Upper lobe of right lung (tissue), 1 donor: ENCODE results near the gene FMC1. TPM values are rescaled to one million over a fixed set of nuclear protein-coding genes. Genes with fewer than 3 reads are reported as not detected.

Experiments
- ATAC-seq: fragments of 200-7000 bp; cut with Tn5 transposase; one replicate; pipeline ENCODE4 v1.9.1; 2020; ENCODE audit warnings: mild to moderate bottlenecking, moderate library complexity
- DNase-seq: peaks from one replicate; pipeline ENCODE4 v3.0.0-alpha.2; 2020
- H3K27ac ChIP-seq: fragments of 200-600 bp; one replicate; pipeline ENCODE4 v1.8.0; 2022
- H3K27me3 ChIP-seq: fragments of 200-600 bp; one replicate; pipeline ENCODE4 v1.8.0; 2022; ENCODE audit warnings: mild to moderate bottlenecking
- H3K36me3 ChIP-seq: fragments of 200-600 bp; one replicate; pipeline ENCODE4 v1.8.0; 2022
- H3K4me1 ChIP-seq: fragments of 200-600 bp; one replicate; pipeline ENCODE4 v1.8.0; 2022
- H3K4me3 ChIP-seq: fragments of 200-600 bp; one replicate; pipeline ENCODE4 v1.8.0; 2022; ENCODE audit warnings: mild to moderate bottlenecking
- H3K9me3 ChIP-seq: fragments of 200-600 bp; one replicate; pipeline ENCODE4 v1.8.0; 2022
- intact Hi-C: fragments of 100-400 bp; cut with DNase I; formaldehyde crosslinking; loops from one replicate; pipeline ENCODE4 v1.11.0; 2022
- total RNA-seq: library from RNA; stranded (reverse); fragmentation: NEBNext Ultra II Directional; extraction: Animal tissue kit (Norgen Biotek cat#: 25700); gene quantifications from one replicate; pipeline ENCODE4 v1.2.1, GENCODE V29; 2021
- TF ChIP-seq, protein P1 (sequence below): fragments of 200-600 bp; IDR thresholded peaks from one replicate; pipeline ENCODE4 v1.8.0; 2022; ENCODE audit warnings: antibody characterized with exemption
- donor health status: DM: no; HTN: yes; CAD: no; lungs with severe emphysema.

The FMC1 gene
- total RNA-seq, 1 donor from 2014 or later = 11.4 TPM

DNA sequence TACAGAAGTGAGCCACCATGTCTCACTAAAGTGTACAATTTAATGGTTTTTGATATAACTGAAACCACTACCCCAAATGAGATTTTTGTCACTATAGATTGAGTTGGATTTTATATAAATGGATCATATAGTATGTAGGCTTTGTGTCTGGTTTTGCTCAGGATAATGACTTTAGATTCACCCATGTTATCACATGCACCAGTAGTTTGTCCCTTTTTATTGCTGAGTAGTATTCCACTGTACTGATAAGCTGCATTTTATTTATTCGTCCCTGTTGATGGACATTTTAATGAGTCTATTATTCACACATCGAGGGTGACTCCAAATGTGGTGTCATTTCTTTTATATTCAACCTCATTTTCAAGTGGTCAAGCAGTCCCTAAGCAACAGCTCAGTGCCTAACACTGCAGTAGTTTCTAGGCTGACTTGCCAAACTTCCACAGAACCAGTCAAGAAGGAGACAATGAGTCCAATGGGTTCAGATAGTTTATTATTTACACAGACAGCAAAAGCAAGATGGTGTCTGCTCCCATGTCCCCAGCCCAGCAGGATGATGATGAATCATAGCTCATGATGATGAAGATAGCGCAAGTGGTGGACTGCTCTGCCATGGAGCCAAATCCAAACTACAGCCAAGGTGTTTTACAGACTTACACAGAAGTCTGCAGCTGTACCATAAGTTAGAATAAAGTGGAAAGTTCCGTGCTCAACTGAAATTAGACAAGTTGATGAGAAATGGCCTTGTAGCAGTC, 6.6 kb upstream of the FMC1 start:
- Histone ChIP-seq H3K27ac (no peak overlapping the region), H3K4me1 (no peaks in the 10 kb centered on the region), H3K36me3 (no peaks in the 10 kb centered on the region), H3K27me3 (no peaks in the 10 kb centered on the region), H3K9me3 (no peaks in the 10 kb centered on the region), H3K4me3 (no peak overlapping the region)
- TF ChIP-seq, protein P1, sequence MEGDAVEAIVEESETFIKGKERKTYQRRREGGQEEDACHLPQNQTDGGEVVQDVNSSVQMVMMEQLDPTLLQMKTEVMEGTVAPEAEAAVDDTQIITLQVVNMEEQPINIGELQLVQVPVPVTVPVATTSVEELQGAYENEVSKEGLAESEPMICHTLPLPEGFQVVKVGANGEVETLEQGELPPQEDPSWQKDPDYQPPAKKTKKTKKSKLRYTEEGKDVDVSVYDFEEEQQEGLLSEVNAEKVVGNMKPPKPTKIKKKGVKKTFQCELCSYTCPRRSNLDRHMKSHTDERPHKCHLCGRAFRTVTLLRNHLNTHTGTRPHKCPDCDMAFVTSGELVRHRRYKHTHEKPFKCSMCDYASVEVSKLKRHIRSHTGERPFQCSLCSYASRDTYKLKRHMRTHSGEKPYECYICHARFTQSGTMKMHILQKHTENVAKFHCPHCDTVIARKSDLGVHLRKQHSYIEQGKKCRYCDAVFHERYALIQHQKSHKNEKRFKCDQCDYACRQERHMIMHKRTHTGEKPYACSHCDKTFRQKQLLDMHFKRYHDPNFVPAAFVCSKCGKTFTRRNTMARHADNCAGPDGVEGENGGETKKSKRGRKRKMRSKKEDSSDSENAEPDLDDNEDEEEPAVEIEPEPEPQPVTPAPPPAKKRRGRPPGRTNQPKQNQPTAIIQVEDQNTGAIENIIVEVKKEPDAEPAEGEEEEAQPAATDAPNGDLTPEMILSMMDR = no peak
- ATAC-seq (no peak), DNase-seq (no peak)
- intact Hi-C loops = no loop called here

DNA sequence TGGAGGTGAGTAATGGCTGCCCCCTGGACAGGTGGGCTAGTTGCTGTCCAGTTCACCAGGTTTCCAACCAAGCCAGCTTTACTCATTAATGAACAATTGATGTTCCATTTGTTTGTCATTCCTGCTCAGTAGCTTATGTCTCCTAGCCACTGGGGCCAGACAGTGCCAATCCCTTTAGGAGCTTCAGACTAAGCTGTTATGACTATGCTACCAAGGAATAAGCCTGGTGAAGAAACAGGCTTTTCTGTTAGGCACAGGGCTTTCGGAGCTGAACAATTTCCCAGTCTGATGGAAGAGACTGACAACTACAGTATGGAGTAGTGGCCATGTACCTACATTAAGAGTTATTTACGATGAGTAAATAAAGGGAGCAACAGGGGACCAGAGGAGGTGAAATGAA, 2.1 kb upstream of the FMC1 start:
- DNase-seq = no peak
- intact Hi-C loops = no loop called here
- no peak overlapping the region for H3K27ac ChIP-seq
- no peaks in the 10 kb centered on the region for H3K36me3 ChIP-seq
- H3K9me3 ChIP-seq = no peaks in the 10 kb centered on the region
- no peaks in the 10 kb centered on the region for H3K27me3 ChIP-seq
- peaks cover 6% of the 10 kb centered on the region for H3K4me1 ChIP-seq
- no peak for ATAC-seq
- TF ChIP-seq, protein P1 = no peak
- no peak overlapping the region for H3K4me3 ChIP-seq

- Histone ChIP-seq H3K4me1 (peaks cover 6% of the 10 kb centered on the region), H3K9me3 (no peaks in the 10 kb centered on the region), H3K27ac (peak overlapping the region; percentile 100), H3K4me3 (peak overlapping the region; percentile 90), H3K27me3 (no peaks in the 10 kb centered on the region), H3K36me3 (no peaks in the 10 kb centered on the region)
- ATAC-seq (no peak), DNase-seq (no peak)
- intact Hi-C loops = no loop called here
- TF ChIP-seq, protein P1 = no peak
These were observed 1.5 kb upstream of the FMC1 start for GRCh38 chr7:139339698-139340036.

DNA sequence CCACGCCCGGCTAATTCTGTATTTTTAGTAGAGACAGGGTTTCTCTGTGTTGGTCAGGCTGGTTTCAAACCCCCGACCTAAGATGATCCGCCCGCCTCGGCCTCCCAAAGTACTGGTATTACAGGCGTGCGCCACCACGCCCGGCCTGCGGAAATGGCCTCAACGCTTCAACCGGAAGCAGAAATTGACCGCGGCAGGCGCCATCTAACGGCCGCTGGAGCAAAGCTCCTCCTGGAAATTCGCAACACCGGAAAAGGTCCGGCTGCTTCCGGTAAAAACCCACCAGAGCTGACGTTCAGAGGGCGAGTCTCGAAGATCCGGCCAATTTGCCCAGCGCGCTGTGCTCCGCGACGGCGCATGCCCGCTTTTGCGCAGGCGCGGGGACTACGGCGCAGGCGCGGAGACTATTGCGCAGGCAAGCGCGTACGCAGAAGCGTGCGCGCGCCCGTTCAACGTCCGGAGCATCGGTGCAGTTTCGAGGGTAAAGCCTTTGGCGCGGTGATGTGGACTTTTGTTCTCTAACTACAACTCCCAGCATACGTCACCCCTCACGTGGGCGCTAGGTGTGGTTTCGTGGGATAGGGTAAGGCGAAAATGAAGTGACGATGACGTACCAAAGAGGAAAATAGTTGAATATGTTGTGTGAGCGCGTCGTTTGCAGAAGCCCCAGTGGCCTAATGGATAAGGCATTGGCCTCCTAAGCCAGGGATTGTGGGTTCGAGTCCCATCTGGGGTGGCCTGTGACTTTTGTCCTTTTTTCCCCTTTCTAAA, 915 bp upstream of the FMC1 start:
- TF ChIP-seq, protein P1 = peak; percentile 75
- DNase-seq = peak; percentile 98
- intact Hi-C loops = no loop called here
- ATAC-seq = peak; percentile 88
- Histone ChIP-seq H3K4me1 (peaks cover 6% of the 10 kb centered on the region), H3K9me3 (no peaks in the 10 kb centered on the region), H3K27me3 (no peaks in the 10 kb centered on the region), H3K36me3 (peaks cover under 1% of the 10 kb centered on the region), H3K4me3 (peak overlapping the region; percentile 90), H3K27ac (peak overlapping the region; percentile 100)

GRCh38 chr7:139340808-139341057, 404 bp upstream of the FMC1 start:
- Histone ChIP-seq H3K36me3 (peaks cover 6% of the 10 kb centered on the region), H3K4me3 (peak overlapping the region; percentile 90), H3K4me1 (peaks cover 6% of the 10 kb centered on the region), H3K9me3 (no peaks in the 10 kb centered on the region), H3K27me3 (no peaks in the 10 kb centered on the region), H3K27ac (peak overlapping the region; percentile 100)
- no peak for ATAC-seq
- peak; percentile 85 for DNase-seq
- intact Hi-C loops = no loop called here
- TF ChIP-seq, protein P1 = no peak
